ENCODE results near the gene TRMT10B. TPM values are rescaled to one million over a fixed set of nuclear protein-coding genes. Genes with fewer than 3 reads are reported as not detected.

Gene TRMT10B
- total and polyA plus RNA-seq, 2 of the 13 experiments (the other 11 are each of a cell fraction or from before 2014, with no cell fraction given): 3.1 to 3.9 TPM

DNA sequence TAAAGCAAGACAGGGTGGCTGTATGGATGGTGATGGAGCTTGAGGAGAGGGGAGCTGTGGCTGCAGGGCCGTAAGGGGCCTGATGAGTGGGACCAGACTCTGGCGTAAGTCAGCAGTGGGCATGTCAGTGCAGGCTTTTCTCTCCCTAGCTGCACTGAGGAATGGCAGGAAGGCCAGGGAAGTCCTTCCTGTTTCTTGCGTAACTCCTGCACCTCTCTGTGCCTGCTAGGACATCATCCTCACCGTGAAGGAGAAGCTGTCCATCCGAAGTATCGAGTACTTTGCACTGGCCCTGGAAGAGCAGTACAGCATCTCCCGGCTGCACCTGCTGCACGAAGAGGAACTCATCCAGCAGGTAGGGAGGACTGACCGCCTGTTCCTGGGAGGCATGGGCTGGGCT, 24.1 kb upstream of the TRMT10B start:
- no TSS peak for BruUV-seq (replicated peaks)
- DNase-seq (ENCODE audit: low spot score) (no peak), FAIRE-seq (no peak), ATAC-seq (no peak)
- Histone ChIP-seq H3K4me3 (replicated peaks in 1 of 3; ENCODE audit: insufficient read depth in 1 of 3, low read depth in 2 of 3, low read length in 3 of 3) (no peak overlapping the region), H3K27ac (ENCODE audit: extremely low read length, insufficient read depth, low read length) (no peak overlapping the region), H3K4me1 (ENCODE audit: insufficient read depth, low read length) (no peaks in the 10 kb centered on the region), H3K9ac (ENCODE audit: insufficient read depth, low read depth, low read length) (no peak overlapping the region), H2AFZ (ENCODE audit: low read length) (no peak overlapping the region), H3K4me2 (ENCODE audit: low read depth, low read length) (no peak overlapping the region), H4K20me1 (ENCODE audit: insufficient read depth, low read length) (no peaks in the 10 kb centered on the region), H3K79me2 (ENCODE audit: insufficient read depth, low read length) (no peaks in the 10 kb centered on the region), H3K27me3 (ENCODE audit: control insufficient read depth in 1 of 2, insufficient read depth in 2 of 2, low read length in 2 of 2) (peaks cover 4 to 43% of the 10 kb centered on the region in 2 experiments; a peak in 4 of 5 replicates), H3K36me3 (replicated peaks in 1 of 2; ENCODE audit: control insufficient read depth in 1 of 2, insufficient read depth in 2 of 2, low read length in 2 of 2) (no peaks in the 10 kb centered on the region), H3K9me3 (ENCODE audit: low read length) (no peaks in the 10 kb centered on the region)
- intact Hi-C loops (cut with micrococcal nuclease; ENCODE audit: unreplicated experiment) (no loop called here), in situ Hi-C loops (cut with HindIII; ENCODE audit: extremely low pct_ligation_motif_present, low pct_unique_long_range_greater_than_20kb) (loop anchor here (25.0 kb wide), 1 partner anchor 242 kb away; the partner anchor contains the start of gene POLR1E)
- CTCF ChIA-PET (ENCODE audit: low intra/inter-chr PET ratio, low total read pairs): no interaction called here
- POLR2A ChIA-PET: no interaction called here
- WGBS (ENCODE audit: low lambda C conversion rate): 38% methylated on average over 6 of the region's 9 CpGs
- peak; percentile 60 for TF ChIP-seq CEBPG (CRISPR knock-in tag; IDR thresholded peaks at IDR 0.05)
- TF ChIP-seq TCF7 (IDR thresholded peaks at IDR 0.05; ENCODE audit: low read depth): no peak
- TF ChIP-seq LBX2 (CRISPR knock-in tag; IDR thresholded peaks at IDR 0.05; ENCODE audit: borderline replicate concordance): no peak
- no peak for TF ChIP-seq ZNF501 (CRISPR knock-in tag; IDR thresholded peaks at IDR 0.05)
- no peak for TF ChIP-seq NFATC3 (CRISPR knock-in tag; IDR thresholded peaks at IDR 0.05)
- TF ChIP-seq CEBPB (IDR thresholded peaks at IDR 0.05; ENCODE audit: borderline replicate concordance, low read depth, low read length): peak; percentile 74; the same call in 1 of the 2 replicates
- TF ChIP-seq MATR3 (CRISPR knock-in tag; IDR thresholded peaks at IDR 0.05): no peak

- in situ Hi-C loops (cut with HindIII; ENCODE audit: extremely low pct_ligation_motif_present, low pct_unique_long_range_greater_than_20kb): loop anchor here (25.0 kb wide), 1 partner anchor 243 kb away; the partner anchor contains the start of gene POLR1E
- Histone ChIP-seq H3K9me3 (ENCODE audit: low read length) (no peaks in the 10 kb centered on the region), H3K36me3 (replicated peaks in 1 of 2; ENCODE audit: control insufficient read depth in 1 of 2, insufficient read depth in 2 of 2, low read length in 2 of 2) (no peaks in the 10 kb centered on the region), H4K20me1 (ENCODE audit: insufficient read depth, low read length) (no peaks in the 10 kb centered on the region), H3K9ac (ENCODE audit: insufficient read depth, low read depth, low read length) (no peak overlapping the region), H3K79me2 (ENCODE audit: insufficient read depth, low read length) (no peaks in the 10 kb centered on the region), H3K4me1 (ENCODE audit: insufficient read depth, low read length) (no peaks in the 10 kb centered on the region), H3K27ac (ENCODE audit: extremely low read length, insufficient read depth, low read length) (no peak overlapping the region), H3K27me3 (ENCODE audit: control insufficient read depth in 1 of 2, insufficient read depth in 2 of 2, low read length in 2 of 2) (peaks cover 4 to 44% of the 10 kb centered on the region in 2 experiments; a peak in 4 of 5 replicates), H3K4me3 (replicated peaks in 1 of 3; ENCODE audit: insufficient read depth in 1 of 3, low read depth in 2 of 3, low read length in 3 of 3) (no peak overlapping the region), H2AFZ (ENCODE audit: low read length) (no peak overlapping the region), H3K4me2 (ENCODE audit: low read depth, low read length) (no peak overlapping the region)
- POLR2A ChIA-PET: no interaction called here
- DNase-seq (ENCODE audit: low spot score) (no peak), FAIRE-seq (no peak), ATAC-seq (no peak)
- 13% methylated on average over 3 of the region's 3 CpGs for WGBS (ENCODE audit: low lambda C conversion rate)
- CTCF ChIA-PET (ENCODE audit: low intra/inter-chr PET ratio, low total read pairs): no interaction called here
- intact Hi-C loops (cut with micrococcal nuclease; ENCODE audit: unreplicated experiment): no loop called here
- BruUV-seq (replicated peaks): no TSS peak
- TF ChIP-seq ZNF530 (CRISPR knock-in tag; IDR thresholded peaks at IDR 0.05; ENCODE audit: low read depth): no peak
- TF ChIP-seq, protein P1, sequence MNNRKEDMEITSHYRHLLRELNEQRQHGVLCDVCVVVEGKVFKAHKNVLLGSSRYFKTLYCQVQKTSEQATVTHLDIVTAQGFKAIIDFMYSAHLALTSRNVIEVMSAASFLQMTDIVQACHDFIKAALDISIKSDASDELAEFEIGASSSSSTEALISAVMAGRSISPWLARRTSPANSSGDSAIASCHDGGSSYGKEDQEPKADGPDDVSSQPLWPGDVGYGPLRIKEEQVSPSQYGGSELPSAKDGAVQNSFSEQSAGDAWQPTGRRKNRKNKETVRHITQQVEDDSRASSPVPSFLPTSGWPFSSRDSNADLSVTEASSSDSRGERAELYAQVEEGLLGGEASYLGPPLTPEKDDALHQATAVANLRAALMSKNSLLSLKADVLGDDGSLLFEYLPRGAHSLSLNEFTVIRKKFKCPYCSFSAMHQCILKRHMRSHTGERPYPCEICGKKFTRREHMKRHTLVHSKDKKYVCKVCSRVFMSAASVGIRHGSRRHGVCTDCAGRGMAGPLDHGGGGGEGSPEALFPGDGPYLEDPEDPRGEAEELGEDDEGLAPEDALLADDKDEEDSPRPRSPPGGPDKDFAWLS (CRISPR knock-in tag; IDR thresholded peaks at IDR 0.05; ENCODE audit: borderline replicate concordance): no peak
- no peak for TF ChIP-seq TBX2 (CRISPR knock-in tag; IDR thresholded peaks at IDR 0.05; ENCODE audit: borderline replicate concordance)
- no peak for TF ChIP-seq DR1 (CRISPR knock-in tag; IDR thresholded peaks at IDR 0.05)
- no peak for TF ChIP-seq GLMP (CRISPR knock-in tag; IDR thresholded peaks at IDR 0.05; ENCODE audit: borderline replicate concordance)
- TF ChIP-seq ZFP90 (CRISPR knock-in tag; IDR thresholded peaks at IDR 0.05; ENCODE audit: borderline replicate concordance): no peak
- TF ChIP-seq CEBPB (IDR thresholded peaks at IDR 0.05; ENCODE audit: borderline replicate concordance, low read depth, low read length): no peak
- no peak for TF ChIP-seq ZNF121 (CRISPR knock-in tag; IDR thresholded peaks at IDR 0.05)
- TF ChIP-seq PBX2 (CRISPR knock-in tag; IDR thresholded peaks at IDR 0.05): no peak
- TF ChIP-seq HCFC1 (IDR thresholded peaks at IDR 0.05; ENCODE audit: low read depth, low read length): no peak
These were observed 23.3 kb upstream of the TRMT10B start for GRCh38 chr9:37730256-37730655.
